HG02798 (cell line): ENCODE results near the gene ZNF433.
"Not testable (repeated sequence)": the region's sequence is repeated elsewhere in the genome, so short reads cannot be mapped to it uniquely, and the experiment has no call there.

Experiments
- ATAC-seq: cut with Tn5 transposase; IDR thresholded peaks from one replicate; pipeline ENCODE4 v1.9.1; 2021; ENCODE audit warnings: mild to moderate bottlenecking; ENCODE audit not compliant: unreplicated experiment, poor library complexity

Gene ZNF433

GRCh38 chr19:12035220-12036172 is at the start of gene ZNF433:
Gene ZNF433 (minus strand): TSS chr19:12035679. CDS start chr19:12035539, 140 bp downstream.
- ATAC-seq, result peak; percentile 95

GRCh38 chr19:12083336-12083735 is 47.9 kb upstream of the ZNF433 start:
- not testable (repeated sequence) for ATAC-seq

- no peak for ATAC-seq
These were observed 41.9 kb upstream of the ZNF433 start for GRCh38 chr19:12077375-12077774.

- not testable (repeated sequence) for ATAC-seq
These were observed 40.9 kb upstream of the ZNF433 start for GRCh38 chr19:12076331-12076730.

- no peak for ATAC-seq
These were observed 40.2 kb upstream of the ZNF433 start for GRCh38 chr19:12075538-12076139.

- peak; percentile 95 for ATAC-seq
These were observed 29.4 kb upstream of the ZNF433 start, which contains the start of gene ZNF844 for GRCh38 chr19:12064590-12065538. Gene ZNF844 (plus strand): TSS chr19:12064731. CDS start chr19:12064874, 143 bp downstream.

- no peak for ATAC-seq
These were observed 20.3 kb upstream of the ZNF433 start for GRCh38 chr19:12055784-12056183.

- peak; percentile 87 for ATAC-seq
These were observed 17.2 kb upstream of the ZNF433 start, which contains the start of gene ZNF878 for GRCh38 chr19:12052497-12053169. Gene ZNF878 (minus strand): TSS chr19:12052961. CDS start chr19:12052801, 160 bp downstream.

GRCh38 chr19:12052091-12052496 is 16.6 kb upstream of the ZNF433 start:
- no peak for ATAC-seq

- ATAC-seq, result no peak
These were observed 12.4 kb upstream of the ZNF433 start for GRCh38 chr19:12047868-12048267.

- ATAC-seq, result no peak
These were observed 8.4 kb upstream of the ZNF433 start for GRCh38 chr19:12043752-12044422.

GRCh38 chr19:12042893-12043292 is 7.4 kb upstream of the ZNF433 start:
- ATAC-seq, result no peak

GRCh38 chr19:12034620-12035019 is 859 bp downstream of the ZNF433 start:
- ATAC-seq, result no peak

- ATAC-seq, result no peak
These were observed 1.3 kb downstream of the ZNF433 start for GRCh38 chr19:12034198-12034597.

- ATAC-seq, result no peak
These were observed 19.7 kb downstream of the ZNF433 start for GRCh38 chr19:12015753-12016116.

GRCh38 chr19:12015015-12015752 is 20.3 kb downstream of the ZNF433 start:
- no peak for ATAC-seq

- ATAC-seq, result no peak
These were observed 35.1 kb downstream of the ZNF433 start for GRCh38 chr19:12000152-12000981.

GRCh38 chr19:11995174-11995573 is 40.3 kb downstream of the ZNF433 start:
- ATAC-seq, result no peak
